DMS153 (cell line): ENCODE results near the gene PFDN4.

Experiments
- DNase-seq: peaks from one replicate; lab custom pipeline; 2025; lab: John Stamatoyannopoulos, UW

Gene PFDN4

GRCh38 chr20:54200487-54201267 is 7.2 kb upstream of the PFDN4 start:
- no peak for DNase-seq

- no peak for DNase-seq
Measured at GRCh38 chr20:54201268-54201846, 6.5 kb upstream of the PFDN4 start.

GRCh38 chr20:54203281-54203680 is 4.6 kb upstream of the PFDN4 start:
- DNase-seq = no peak

GRCh38 chr20:54204063-54204462 is 3.8 kb upstream of the PFDN4 start:
- no peak for DNase-seq

GRCh38 chr20:54204481-54204880 is 3.4 kb upstream of the PFDN4 start:
- DNase-seq = no peak

GRCh38 chr20:54205450-54205849 is 2.4 kb upstream of the PFDN4 start:
- no peak for DNase-seq

GRCh38 chr20:54207053-54207742 is 689 bp upstream of the PFDN4 start:
- no peak for DNase-seq

- no peak for DNase-seq
Measured at GRCh38 chr20:54208548-54209176, 775 bp downstream of the PFDN4 start.

GRCh38 chr20:54209216-54209813 is 1.4 kb downstream of the PFDN4 start:
- DNase-seq = no peak

- no peak for DNase-seq
Measured at GRCh38 chr20:54212226-54212625, 4.3 kb downstream of the PFDN4 start.

GRCh38 chr20:54212871-54213270 is 5.0 kb downstream of the PFDN4 start:
- no peak for DNase-seq

- DNase-seq = no peak
Measured at GRCh38 chr20:54214566-54214965, 6.7 kb downstream of the PFDN4 start.

- DNase-seq = no peak
Measured at GRCh38 chr20:54215157-54215789, 7.4 kb downstream of the PFDN4 start.

- no peak for DNase-seq
Measured at GRCh38 chr20:54217762-54218161, 9.9 kb downstream of the PFDN4 start.

- no peak for DNase-seq
Measured at GRCh38 chr20:54218470-54218869, 10.6 kb downstream of the PFDN4 start.

GRCh38 chr20:54219751-54220426 is 12.0 kb downstream of the PFDN4 start:
- no peak for DNase-seq

GRCh38 chr20:54220722-54221121 is 12.8 kb downstream of the PFDN4 start:
- DNase-seq = no peak

GRCh38 chr20:54221353-54221752 is 13.5 kb downstream of the PFDN4 start:
- DNase-seq = peak; percentile 29

- DNase-seq = peak; percentile 64
Measured at GRCh38 chr20:54221996-54222890, 14.4 kb downstream of the PFDN4 start.

GRCh38 chr20:54223285-54223684 is 15.4 kb downstream of the PFDN4 start:
- DNase-seq = no peak
